ENCODE results near the gene BRMS1.
"Not testable (repeated sequence)": the region's sequence is repeated elsewhere in the genome, so short reads cannot be mapped to it uniquely, and the experiment has no call there.

BRMS1 gene

GRCh38 chr11:66344550-66345315, at the start of gene BRMS1:
Gene BRMS1 (minus strand): TSS chr11:66345104. CDS start chr11:66342234, 2,870 bp downstream.
- DNase-seq = peak; percentile 86 to 92

DNA sequence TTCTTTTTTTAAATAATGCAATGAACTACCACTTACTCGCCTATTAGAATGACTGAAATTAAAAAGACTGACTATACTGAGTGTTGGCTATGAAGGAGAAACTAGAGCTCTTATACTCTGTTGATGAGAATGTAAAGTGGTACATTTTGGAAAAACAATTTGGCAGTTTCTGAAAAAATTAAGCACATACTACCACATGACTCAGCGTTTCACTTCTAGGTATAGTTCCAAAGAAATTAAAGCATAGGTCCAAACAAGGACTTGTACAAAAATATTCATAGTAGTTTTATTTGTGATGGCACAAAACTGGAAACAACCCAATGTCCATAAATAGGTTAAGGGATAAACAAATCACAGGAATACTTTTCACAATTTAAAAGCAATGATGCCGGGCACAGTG, 49.0 kb upstream of the BRMS1 start:
- DNase-seq = no peak

DNA sequence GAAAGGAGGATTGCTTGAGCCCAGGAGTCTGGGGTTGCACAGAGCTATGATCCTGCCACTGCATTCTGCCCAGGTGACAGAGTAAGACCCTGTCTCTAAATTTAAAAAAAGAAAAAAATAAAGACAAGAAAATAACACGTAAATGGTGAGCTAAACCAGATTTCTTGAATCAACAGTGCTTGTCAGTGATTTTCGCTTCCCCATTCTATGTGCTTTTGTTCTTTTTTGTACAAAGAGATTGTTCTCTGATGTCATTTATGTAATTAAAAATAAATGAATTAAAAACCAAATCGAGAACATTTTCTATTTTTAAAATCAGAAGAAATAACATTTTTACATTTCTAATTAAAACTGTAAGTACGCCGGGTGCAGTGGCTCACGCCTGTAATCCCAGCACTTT, 46.4 kb upstream of the BRMS1 start:
- DNase-seq = no peak

DNA sequence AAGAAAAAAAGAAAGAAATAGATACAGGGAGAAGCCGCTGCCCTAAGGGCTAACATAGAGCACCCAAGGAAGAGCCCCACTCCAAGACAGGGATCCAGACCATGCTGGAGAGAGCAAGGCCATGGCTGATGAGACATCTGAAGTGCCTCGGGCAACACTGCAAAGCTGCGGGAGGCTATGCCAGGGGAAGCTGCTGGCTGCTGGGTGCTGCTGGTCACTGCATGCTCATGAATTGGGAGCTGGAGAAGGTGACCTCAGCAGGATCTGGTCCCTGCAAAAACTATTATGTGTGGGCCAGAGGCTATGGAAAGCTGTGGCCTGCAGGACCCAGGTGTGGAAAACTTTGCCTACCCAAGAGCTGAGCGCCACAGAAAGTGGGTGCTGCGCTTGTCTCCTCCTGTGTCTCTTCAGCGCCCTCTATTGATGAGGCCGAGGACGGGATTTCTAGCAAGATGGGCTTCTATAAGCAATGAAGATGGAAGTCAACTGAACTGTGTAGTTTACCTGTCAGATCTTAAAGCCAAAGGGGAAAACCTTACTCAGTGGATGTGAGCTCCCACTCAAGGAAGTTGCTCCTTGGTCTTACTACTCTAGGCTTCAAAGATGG, 44.0 kb upstream of the BRMS1 start:
- DNase-seq = peak; percentile 4 to 66

DNA sequence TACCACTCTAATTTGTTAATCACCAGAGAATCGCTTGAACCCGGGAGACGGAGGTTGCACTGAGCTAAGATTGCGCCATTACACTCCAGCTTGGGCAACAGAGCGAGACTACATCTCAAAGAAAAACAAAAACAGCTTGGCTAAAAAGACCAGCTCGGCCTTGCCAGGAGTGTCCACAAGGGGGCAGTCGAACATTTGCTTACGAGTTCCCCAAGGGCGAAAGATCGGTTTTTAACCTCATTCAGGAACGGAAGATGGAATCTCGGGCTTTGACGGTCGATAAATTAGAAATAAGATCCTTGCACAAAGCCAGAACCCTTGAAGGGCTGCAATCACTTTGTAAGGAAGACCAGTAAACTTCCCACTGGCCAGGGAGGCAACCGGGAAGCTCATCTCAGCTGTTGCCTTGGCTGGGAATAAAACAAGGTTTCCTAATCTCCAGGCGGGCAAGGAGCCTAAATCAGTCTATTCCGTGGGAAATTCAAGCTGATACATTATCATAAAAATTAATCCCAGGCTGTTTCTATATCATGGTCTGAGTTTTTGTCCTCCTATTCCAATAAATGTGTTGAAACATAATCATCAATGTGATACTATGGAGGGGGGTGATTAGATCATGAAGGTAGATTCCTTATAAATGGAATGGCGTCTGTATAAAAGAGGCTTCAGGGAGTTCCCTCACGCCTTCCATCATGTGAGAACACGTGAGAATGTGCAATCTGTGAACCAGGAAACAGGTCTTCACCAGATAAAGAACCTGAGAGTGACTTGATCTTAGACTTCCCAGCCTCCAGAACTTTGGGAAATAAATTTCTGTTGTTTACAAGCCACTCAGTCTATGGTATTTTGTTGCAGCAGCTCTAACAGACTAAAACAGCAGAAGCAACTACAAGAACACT, 41.5 kb upstream of the BRMS1 start:
- peak; percentile 28 to 40 for DNase-seq

DNA sequence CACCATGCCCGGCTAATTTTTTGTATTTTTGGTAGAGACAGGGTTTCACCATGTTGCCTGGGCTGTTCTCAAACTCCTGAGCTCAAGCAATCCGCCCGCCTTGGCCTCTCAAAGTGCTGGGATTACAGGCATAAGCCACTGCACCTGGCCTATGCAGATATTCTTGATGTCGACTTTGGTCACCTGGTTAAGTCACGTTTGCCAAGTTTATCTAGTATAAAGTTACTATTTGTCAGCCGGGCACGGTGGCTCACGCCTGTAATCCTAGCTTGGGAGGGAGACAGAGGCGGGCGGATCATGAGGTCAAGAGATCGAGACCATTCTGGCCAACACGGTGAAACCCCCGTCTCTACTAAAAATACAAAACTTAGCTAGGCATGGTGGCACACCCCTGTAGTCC, 39.4 kb upstream of the BRMS1 start:
- not testable (repeated sequence) for DNase-seq

DNA sequence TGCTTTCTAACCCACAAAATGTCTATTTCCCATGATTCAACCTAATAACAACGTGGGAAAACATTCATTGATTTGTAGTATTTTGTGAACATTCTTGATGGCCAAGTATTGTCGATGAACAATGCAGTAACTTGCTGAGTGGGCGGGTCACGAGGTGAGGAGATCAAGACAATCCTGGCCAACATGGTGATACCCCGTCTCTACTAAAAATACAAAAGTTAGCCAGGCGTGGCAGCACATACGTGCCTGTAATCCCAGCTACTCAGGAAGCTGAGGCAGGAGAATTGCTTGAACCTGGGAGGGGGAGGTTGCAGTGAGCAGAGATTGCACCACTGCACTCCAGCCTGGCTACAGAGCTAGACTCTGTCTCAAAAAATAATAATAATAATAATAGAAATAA, 35.4 kb upstream of the BRMS1 start:
- not testable (repeated sequence) for DNase-seq

DNA sequence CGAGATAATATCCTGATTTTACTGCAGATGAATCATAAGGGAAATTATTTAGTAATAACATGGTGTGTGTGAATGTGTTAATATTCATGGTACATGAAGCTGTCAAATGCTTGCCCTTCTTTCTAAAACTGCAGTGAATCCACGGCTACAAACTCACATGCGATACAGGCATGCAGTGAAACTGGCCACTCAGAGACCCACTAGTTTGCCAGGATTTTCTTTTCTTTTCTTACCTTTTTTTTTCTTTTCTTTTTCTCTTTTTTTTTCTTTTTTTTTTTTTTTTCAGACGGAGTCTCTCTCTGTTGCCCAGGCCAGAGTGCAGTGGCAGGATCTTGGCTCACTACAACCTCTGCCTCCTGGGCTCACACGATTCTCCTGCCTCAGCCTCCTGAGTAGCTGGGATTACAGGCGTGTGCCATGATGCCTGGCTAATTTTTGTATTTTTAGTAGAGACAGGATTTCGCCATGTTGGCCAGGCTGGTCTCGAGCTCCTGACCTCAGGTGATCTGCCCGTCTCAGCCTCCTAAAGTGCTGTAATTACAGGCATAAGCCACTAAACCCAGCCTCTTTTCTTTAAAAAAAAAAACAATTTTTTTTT, 28.9 kb upstream of the BRMS1 start:
- DNase-seq = not testable (repeated sequence)

GRCh38 chr11:66373265-66373664, 28.4 kb upstream of the BRMS1 start:
- DNase-seq = no peak

DNA sequence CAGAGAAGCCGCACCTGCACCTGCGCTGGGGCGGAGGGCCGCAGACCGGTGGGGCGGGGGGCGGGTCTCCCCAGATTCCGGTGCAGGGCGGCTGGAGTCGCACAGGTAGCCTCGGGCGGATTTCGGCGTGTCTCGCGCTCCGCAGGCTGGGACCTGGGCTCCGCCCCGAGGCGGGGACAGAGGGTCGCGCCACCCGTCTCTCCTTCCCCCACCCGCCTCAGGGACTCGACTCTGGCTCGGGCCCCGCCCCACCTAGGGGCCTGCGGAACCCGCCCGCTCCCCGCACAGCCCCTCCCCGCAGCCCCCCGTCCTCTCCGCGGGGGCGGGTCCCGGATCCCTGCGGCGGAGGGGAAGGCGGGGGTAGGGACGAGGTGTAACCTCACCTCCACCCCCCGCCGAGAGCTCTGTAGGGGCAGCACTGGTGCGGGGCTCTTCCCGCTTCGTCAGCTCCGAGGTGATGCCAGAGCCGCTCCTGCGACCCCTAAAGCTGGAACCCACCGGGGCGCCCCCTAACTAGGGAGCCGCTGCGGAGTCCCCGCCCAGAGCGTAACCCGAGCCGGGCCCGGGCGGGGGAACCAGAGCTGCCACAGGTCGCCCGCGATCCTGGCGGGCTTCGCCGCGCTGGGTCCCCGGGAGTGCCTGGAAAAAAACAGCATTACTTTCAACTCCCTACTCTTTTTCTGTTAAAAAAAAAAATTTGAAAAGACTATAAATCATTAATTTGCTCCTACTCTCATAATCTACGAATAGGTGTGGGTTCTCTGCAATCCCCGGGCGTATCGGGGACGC, 26.9 kb upstream of the BRMS1 start, which contains the start of gene SLC29A2:
TSS of gene SLC29A2 (minus strand) at position 134 of the 789 bp plus-strand sequence. CDS start 169 bp downstream, outside the sequence.
- DNase-seq = no peak

DNA sequence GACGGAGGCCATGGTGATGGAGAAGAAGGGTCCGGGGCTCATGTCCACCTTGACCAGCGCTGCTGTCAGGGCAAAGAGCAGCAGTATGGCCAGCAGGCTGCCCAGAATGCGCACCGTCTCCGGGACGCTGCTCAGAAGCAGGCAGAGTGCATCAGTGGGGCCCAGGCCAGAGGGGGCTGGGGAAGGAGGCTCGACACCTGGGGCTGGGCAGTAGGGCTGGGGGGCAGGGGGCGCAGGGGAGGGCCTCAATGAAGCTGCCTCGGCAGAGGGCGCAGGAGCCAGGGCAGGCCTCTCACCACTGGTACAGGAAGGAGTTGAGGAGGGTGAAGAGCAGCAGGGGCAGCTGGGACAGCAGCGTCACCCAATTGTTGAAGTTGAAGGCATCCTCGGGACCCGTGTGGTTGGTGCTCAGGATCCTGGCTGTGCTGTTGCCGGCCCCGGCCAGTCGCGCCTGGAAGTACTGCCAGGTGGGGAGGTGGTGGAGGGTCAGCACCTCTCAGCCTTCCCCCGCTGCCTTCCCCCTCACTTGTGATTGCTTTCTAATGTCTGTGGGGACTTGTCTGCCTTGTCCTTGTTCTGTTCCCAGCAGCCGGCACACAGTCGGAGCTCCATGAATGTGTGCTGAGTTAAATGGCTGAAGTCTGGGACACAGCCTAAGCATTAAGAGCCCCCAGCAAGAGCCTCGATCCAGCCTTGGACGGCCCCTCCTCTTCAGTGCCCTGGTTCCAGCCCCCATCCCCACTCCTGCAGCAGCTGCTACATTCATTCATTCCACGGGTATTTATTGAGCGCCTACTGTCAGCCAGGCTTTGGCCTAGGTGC, 24.4 kb upstream of the BRMS1 start:
- no peak for DNase-seq

DNA sequence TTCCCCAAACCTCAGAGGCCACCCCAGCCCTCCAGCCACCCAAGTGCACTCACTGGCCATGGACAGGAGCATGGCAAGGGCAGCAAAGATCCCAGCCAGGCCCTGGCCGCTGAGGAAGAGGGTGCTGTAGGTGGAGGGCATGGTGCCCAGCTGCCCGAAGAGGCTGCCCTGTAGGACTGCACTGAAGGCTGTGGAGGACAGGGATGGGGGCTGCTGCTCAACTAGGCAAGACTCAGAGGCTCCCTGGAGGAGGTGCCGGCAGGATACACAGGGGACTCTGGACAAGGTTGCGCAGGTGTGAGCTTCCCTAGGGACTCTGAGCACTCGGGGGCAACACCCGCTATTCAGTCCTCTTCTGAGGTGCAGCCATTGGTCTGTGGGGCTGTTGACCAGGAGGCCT, 23.6 kb upstream of the BRMS1 start:
- DNase-seq = no peak

DNA sequence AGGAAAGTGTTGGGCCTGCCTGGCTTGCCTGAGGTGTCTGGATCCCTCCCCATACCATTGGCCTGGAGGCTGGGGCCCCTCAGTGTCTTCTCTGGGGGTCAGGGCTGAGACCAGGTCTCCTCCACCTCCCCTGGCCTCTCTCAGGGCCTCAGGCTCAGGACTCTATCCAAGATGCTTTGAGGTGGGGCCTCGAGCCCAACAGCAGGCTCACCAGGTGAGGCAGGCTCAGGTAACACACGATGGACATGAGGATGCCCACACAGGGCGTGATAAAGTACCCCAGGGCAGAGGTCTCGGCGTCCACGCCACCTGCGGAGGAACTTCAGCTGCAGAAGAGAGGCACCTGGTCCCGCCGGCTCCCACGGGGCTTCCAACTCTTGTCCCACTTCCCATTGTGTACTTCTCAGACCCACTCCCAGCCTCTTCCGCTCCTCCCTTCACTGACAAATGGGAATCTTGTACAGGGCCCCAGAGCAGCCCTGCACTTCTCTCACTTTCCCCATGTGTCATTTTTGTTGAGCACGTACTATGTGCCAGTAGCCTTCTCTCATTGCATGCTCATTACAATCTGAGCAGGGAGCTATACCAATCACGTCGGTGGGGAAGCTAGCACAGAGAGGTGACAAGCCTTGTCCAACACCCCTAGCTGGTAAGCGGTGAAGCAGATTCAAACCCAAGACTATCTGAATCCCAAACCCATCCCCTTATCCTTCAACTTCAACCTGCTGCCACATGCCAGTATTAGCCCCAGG, 22.8 kb upstream of the BRMS1 start:
- no peak for DNase-seq

GRCh38 chr11:66366844-66367477, 22.1 kb upstream of the BRMS1 start:
- no peak for DNase-seq

- no peak for DNase-seq
Observed at GRCh38 chr11:66365711-66366619, 21.1 kb upstream of the BRMS1 start.

DNA sequence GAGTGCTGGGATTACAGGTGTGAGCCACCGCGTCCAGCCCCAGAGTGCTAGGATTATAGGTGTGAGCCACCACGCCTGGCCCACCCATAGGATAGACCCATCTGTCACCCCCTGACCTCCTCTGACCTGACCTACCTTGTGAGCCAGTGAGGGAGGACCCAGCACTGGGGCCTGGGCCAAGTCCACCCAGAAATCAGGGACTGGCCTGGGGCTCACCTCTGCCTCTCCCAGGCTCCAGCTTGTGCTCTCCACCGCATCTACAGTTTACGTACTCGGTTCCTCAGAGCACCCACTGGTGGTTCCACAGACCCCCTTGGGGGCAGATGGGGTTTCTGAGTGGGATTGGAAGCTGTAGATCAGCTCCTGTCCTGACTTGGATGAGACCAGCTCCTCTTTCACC, 20.3 kb upstream of the BRMS1 start:
- no peak for DNase-seq

GRCh38 chr11:66363805-66364535, 19.1 kb upstream of the BRMS1 start:
- peak in 1 of 2 donors; percentile 18 for DNase-seq

DNA sequence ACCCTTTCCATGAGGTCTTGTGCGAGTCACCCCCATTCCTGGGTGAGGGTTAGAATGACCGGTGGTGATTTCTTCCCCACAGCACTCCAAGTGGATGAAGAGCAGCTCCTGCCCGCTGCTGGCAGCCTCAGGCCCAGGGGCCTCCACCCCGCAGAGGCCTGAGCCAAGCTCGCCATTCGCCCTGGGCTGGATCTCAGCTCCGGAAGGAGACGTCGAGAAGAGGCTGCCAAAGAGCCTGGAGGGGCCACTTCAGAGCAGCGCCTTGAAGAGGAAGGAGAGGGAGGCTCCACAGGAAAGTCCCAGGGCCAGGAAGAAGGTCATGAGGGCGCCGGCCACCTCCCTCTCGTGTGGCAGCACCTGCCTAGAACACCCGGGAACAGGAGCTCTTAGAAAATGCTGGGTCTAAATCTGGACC, 18.3 kb upstream of the BRMS1 start:
- DNase-seq = no peak

Data from bone marrow (tissue), 2 donors.